RKO (cell line): ENCODE data around the gene CLNK.

Source experiments
- DNase-seq: peaks from one replicate; pipeline ENCODE4 v3.0.0-alpha.2; 2016; ENCODE audit warnings: low spot score

The CLNK gene, protein sequence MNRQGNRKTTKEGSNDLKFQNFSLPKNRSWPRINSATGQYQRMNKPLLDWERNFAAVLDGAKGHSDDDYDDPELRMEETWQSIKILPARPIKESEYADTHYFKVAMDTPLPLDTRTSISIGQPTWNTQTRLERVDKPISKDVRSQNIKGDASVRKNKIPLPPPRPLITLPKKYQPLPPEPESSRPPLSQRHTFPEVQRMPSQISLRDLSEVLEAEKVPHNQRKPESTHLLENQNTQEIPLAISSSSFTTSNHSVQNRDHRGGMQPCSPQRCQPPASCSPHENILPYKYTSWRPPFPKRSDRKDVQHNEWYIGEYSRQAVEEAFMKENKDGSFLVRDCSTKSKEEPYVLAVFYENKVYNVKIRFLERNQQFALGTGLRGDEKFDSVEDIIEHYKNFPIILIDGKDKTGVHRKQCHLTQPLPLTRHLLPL

DNA sequence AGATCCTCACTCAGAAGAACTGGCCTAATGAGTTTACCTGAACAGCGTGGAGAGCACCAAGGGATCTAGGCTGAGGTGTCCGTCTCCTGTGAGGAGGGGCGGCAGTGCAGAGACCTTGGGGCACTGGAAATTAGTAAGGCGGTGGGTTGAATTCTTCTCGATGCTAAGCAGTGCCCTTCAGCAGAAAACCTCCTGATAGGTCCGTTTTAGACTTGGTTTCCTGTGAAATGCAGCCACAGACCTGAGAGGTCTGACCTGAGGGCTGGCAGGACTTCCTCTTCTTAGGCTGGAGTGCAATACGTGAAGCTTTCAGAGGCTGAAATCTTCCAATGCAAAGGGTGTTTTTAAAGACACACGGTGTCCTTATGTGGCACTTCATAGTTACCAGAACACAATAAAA is at the start of gene CLNK:
Gene CLNK, minus strand, starts transcription at position 138 of the 400 bp plus-strand sequence. CDS start 16,899 bp downstream, outside the sequence.
- no peak for DNase-seq

DNA sequence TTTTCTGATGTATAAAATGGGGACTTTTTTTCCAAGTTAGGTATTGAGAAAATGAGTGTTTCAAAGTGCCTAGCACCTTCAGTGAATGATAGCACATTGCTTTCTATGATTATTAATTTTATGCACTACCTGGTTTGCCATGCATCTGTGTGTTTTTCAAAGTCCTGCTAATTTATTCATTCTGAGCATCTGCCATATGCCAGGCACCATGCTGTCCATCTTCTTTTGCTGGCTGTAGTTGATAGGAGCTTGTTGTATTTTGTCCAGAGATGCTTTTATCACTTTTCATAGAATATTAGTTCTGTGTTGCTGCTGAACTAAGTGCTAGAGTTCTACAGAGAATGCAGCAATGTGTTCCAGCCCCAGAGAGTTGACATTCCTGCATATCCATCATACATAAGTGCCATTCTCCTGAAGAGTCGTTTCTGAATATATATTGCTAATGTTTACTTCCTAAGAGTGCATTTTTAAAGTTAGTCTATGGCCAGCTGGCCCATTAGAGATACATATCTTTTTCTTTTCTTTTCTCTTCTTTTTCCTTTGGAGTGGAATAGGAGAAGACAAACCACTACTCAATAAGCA is 49.0 kb upstream of the CLNK start:
- DNase-seq, result no peak

DNA sequence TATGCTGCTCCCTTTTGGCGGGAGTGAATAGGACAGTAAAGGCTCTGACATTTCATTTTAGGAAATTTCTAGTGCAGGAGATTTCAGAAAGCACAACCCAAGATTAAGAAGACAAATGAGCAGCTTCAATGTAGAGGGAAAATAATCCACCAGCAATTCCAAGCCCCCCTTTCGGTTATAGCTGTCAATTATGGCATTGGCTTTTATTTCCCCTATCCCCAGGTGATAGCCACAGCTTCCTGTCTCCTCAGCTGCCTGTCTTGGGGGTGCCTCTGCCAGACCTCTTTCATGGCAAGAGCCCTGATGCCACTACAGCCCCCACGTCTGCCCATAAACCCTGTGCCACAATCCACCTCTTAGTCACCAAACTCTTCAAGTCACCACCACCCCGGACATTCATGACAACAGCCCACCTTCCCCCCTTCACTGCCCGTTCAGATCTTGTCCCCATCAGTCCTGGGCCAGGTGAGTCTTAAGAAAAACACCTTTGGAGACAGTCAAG is 48.4 kb upstream of the CLNK start:
- no peak for DNase-seq

DNA sequence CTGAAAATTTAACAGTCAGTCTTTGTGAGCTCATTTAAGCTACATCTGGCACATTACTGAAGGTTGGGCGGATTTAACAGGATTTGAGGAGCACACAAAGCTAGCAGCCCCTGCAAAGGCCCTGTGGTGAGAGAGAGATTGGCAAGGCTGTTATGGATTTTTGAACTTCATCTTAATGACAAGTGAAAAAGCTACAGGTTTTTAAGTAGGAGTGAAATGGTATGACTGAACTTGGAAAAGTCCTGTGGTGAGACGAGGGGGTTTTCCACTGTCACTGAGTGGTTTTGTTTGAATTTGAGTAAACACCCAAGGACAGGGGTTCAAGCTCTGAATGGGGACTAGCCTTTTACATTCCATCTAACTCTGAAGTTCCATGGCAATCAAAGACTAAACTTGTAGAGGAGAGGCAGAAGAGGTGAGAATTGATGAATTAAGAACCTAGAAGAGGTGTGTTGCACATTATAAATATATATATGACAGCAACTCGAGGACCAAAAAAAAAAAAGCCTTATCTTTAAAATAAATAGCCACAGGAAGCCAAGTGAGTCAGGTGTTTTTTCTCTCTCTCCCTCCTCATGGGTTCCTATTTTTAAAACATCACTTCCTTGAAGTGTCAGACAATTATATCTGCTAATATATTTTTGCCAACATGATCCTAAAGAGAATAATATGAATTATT is 47.8 kb upstream of the CLNK start:
- DNase-seq, result no peak

DNA sequence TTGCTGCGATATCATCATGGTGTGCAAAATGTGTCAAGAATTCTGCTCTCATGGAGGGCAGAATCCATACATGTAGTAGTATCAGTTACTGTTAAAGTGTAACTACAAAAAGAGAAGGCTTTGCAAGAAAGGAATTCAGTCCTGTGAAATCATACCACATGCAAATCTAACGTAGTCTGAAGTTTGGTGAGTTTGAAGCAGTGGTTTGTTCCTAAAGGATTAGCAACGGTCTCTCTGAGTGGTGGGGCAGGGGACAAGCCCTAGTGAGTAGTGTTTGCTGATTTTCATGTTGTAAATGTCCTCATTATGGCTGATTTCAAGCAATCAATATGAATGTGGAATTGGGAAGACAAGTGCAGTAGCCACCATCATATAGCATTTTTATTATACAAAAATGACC is 47.1 kb upstream of the CLNK start:
- no peak for DNase-seq

DNA sequence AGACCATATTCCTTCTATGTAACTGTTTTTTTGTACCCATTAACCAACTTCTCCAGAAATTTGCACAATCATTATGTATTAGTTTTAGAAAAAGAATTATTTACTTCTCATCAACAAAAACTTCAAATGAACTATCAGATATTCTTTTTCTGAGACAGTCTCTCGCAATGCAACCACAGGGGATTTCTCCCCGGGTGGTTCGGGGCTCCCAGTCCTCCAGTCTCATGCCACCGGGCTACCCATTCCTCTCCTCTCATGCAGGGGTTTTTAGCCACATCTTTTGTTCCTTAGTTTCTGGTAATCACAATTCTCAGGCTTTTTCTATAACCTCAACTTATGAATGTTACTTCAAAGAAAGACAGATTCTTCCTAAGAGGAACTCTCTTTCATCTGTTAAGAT is 46.6 kb upstream of the CLNK start:
- no peak for DNase-seq

DNA sequence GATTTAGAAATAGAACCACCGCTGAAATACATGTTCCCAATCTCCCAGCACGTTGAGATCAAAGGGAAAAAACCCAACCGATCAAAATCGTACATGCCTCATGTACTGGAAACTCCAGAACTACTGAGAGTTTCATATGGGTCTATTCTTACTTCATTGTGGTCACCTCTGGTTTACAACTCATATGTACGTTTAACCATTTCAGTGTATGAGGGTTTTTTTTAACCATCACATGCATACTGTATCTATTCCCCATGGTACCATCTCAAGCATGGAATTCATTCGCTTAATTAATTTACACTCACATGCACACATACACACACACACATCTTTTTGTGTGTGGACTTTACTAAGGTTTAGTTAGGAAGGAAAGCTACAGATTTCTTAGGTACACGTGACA is 46.0 kb upstream of the CLNK start:
- no peak for DNase-seq

DNA sequence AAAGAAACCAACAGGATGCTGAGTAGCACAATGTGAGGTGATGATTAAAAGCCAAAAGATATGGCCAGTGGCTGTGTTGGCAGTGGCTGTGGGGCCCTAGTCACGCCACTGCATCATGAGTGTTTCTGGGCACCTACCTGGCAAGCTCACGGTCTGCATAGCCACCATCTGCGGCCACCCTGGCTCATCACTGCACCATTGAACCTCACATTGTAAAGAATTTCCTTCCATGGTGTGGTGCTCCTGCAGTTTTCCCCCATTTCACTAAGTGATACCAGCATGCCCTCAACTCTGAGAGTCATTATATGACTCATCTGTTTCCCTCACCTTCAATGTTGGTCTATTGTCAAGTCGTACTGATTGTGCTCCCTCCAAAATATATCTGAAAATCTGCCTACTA is 45.5 kb upstream of the CLNK start:
- no peak for DNase-seq

DNA sequence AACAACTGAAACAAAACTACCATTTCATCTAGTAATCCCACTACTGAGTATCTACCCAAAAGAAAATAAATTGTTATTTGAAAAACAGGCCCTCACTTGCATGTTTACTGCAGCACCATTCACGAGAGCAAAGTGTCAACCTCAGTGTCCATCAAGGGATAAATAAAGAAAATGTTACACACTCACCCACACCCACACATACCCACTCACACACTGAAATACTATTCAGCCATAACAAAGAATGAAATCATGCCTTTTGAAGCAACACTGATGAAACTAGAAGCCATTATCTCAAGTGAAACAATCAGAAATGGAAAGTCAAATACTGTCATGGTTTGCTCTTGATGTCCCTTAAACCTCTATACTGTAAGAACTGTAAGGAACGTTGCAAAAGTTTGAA is 44.8 kb upstream of the CLNK start:
- DNase-seq, result no peak

DNA sequence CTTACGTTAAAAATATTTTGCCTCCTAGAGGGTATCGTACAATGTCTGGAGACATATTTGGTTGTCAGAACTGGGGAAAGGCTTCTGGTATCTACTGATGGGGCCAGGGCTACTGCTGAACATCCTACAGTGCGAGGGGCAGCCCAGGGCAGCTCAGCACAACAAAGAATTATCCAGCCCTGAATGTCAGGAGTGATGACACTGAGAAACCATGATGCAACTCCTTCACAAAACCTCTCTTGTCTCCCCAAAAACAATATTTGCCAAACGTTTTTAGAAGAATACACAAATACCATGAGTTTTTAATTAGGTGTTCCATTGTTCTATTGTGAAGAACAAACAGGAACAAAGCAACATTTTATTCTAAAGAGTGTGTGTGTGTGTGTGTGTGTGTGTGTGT is 43.4 kb upstream of the CLNK start:
- no peak for DNase-seq

DNA sequence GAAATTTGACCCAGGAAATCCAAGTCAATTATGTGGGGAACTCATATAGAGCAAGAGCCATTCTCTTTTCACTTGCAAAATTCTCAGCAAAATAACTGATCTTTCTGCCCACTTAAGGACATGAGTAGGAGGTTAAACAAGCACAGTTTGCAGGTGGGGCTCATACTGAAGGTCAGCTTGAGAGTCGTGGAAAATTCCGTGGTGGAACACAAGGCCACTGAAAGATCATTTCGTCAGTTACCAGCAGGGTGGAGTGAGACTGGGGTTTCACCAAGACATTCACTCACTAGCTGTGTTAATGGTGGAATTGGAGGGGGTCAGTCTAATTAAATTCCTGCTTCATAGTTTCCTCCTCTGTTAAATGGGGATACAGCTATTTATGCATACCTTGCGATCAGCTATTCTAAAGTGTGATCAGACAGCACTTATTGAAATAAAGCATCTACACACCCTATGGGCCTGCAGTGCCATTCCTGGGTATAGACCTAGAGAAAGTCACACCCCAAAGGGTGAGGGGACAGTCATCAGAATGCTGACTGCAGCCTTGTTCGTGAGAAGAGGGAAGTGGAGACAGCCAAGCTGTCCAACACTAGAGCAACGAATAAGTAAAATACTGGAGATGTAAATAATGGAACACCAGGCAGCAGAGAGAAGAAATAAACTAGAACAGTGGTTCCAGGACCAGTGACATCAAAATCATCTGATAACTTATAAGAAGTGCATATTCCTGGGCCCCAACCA is 42.7 kb upstream of the CLNK start:
- no peak for DNase-seq

DNA sequence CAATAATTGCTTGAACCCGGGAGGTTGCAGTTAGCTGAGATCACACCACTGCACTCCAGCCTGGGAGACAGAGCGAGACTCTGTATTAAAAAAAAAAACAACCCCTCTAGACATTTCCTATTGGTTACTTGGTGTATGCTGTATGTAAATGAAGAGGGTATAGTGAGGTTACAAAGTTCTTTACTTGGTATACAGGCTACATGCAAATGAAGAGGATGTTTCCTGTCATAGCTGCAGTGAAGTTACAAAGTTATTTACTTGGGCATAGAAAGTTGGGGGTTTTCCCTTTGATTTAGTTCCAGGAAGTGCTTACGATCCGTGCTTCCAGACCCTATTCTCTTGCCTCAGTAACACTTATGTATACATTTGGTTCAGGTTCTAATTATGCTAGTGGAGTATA is 38.4 kb upstream of the CLNK start:
- no peak for DNase-seq

DNA sequence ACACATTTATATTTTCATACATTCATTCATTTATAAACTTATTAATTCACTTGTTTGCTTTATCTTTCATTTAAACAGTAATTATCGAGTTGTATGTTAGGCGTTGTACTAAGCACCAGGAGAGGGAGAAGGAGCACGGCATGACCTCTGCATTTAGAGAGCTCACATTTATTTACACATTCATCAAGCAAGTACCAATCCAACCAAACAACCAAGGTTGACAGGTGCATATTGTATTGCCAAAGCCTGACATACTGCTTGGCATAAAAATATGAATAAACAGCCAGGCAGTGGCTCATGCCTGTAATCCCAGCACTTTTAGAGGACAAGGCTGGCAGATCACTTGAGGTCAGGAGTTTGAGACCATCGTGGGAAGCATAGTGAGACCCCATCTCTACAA is 37.0 kb upstream of the CLNK start:
- DNase-seq, result no peak

DNA sequence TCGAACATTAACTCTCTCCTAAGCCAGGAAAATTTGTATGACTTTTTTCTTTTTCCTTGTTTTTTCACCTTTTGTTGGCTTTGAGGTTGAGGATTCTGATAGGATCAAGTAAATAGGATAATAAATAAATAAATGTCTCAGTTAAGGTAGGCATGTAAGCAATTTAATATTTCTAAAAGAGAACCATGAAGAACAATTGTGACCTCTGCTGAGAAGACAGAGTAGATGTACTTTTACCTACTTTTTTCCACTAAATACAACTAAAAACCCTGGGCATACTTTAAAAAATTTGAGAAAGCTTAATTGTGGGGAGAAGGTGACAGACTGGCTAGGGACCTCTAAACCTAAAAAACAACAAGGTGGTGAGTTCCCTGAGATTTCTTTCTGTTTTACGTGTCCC is 31.6 kb upstream of the CLNK start:
- DNase-seq, result no peak

DNA sequence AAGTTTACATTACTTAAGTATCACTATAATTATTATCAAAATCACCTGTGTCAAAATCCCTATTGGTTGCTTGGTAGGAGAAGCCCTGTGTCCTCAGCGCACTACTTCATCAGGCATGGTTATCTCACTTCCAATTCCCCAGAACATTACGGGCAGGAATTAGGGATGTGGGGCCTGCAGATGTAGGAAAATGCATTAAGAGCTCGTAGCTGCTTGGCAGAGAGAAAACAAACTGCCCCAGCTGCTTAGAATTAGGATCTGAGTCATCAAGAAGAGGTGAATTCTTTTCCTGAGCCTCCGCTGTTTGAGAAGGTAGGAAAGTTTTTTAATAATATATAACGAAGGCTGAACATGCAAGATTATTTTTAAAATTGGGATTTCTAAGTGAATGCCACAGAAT is 31.1 kb upstream of the CLNK start:
- DNase-seq, result no peak

DNA sequence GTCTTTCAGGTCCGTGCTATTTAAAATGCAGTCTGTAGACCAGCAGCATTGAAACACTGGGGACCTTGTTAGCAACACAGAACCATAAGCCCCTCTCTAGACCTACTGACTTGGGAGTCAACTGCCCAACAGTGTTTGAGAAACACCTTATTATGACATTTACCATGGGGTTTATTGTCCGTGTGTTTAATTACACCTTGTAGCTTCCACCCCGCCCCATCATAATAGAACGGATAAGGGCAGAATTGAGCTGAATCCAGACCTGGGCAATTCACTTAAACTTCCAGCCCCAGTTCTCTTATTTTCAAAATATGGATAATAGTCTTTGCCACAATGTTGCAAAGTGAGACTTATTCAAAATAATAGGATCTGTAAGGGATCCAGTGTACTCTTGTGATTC is 30.6 kb upstream of the CLNK start:
- no peak for DNase-seq

DNA sequence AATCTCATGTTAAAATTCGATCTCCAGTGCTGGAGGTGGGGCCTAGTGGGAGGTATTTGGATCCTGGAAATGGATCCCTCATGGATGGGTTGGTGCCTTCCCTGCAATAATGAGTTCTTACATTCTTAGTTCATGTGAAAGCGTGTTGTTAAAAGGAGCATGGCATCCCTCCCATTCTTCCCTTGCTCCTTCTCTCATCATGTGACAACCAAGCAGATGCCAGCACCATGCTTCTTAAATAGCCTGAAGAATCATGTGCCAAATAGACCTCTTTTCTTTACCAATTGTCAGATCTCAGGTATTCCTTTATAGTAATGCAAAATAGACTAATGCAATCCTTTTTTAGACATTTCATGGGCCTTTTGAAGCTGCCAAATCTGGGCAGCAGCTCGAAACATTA is 29.0 kb upstream of the CLNK start:
- no peak for DNase-seq

DNA sequence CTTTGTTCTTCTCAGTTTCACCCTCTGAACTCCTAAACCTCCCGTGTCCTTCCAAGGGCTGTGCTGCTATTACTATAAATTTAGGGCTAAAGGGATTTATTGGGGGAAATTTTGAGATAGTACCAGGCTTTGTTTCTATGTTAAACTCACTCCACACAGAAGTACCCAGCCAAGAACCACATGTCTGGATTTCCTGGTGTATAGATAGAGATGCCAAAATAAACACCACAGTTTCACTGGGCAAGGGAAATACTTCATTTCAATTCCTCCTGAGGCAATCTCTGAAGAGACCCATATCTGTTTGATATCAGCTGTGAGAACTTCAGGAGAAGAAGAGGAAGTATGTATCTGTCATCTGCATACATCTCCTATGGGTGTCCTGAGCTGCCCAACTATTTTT is 21.7 kb upstream of the CLNK start:
- no peak for DNase-seq

DNA sequence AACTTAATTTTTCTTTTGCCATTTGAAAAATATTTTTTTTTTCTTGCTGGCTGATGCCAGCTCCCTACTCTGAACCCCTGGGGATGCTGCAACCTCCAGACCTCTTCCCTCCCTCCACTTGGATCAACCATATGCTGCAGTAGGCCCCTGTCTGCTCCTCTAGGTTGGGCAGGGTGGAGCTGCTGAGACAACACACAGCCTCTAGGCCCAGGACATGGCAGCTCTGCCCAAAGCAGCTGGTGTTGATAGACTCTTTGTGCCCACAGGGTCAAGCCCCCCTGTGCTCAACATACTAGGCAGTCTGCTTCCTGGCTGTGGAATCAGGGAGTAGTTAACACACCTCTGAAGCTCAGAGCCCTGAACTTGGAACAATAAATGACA is 19.9 kb upstream of the CLNK start:
- no peak for DNase-seq

DNA sequence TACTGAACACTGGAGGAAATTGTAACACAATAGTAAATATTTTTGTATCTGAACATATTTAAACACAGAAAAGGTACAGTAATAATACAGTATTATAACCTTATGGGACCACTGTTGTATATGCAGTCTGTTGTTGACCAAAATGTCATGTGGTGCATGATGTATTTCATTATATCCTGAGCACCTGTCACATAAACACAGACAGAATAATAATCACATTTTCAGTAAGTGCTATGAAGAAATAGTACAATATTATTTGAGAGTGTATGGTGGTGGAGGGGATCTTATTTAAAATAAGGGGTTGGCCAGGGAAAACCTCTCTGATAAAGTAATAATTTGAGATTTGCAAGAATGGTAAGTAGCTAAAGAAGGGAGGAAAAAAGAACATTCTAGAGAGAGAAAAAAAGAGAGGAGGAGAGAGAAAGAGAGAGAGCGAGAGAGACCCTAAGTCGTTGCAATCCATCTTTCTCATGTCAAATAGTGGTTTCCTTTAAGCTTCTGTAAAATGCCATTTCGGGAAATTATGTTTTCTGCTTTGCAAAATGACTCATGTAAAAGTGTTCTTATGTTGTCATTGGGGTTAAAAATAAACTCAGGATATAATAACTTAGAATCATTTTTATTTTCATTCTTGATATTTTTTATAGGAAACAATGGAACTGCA is 19.3 kb upstream of the CLNK start:
- no peak for DNase-seq

DNA sequence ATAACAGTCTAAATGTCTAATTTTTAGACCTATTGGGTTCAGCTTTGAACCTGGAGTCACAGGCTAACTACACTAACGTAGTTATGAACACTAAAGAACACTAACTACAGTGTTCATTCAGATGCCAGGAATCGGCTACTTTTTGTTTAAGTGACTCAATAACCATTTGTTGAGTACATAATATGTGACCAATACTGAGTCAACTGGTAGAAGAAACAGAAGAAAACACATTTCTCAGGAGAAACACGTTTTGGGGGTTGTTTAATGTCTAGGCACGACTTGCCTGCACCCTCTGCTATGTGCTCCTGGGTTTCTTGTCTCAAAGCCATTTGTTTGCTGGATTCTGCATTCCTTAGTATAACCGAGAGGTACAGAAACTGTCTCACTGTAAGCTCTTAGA is 18.6 kb upstream of the CLNK start:
- no peak for DNase-seq
